Subcutaneous abdominal adipose tissue (tissue), 5 donors: Measurements from ENCODE around the gene RNF112.
"Not testable (repeated sequence)": the region's sequence is repeated elsewhere in the genome, so short reads cannot be mapped to it uniquely, and the experiment has no call there.

Experiments used
- H3K27ac ChIP-seq: one replicate; pipeline ENCODE4 v1.7.0; 2013; ENCODE audit warnings: low read depth, mild to moderate bottlenecking, inconsistent platforms, low read length, moderate library complexity
- H3K27me3 ChIP-seq, 5 donors: one replicate each; pipeline ENCODE4 v1.7.0; 2013; ENCODE audit warnings: low read length in 5 of 5, inconsistent platforms in 1 of 5; ENCODE audit not compliant: control insufficient read depth in 5 of 5, insufficient read depth in 4 of 5
- H3K36me3 ChIP-seq, 5 donors: one replicate each; pipeline ENCODE4 v1.7.0; 2013; ENCODE audit warnings: low read length in 5 of 5; ENCODE audit not compliant: control insufficient read depth in 5 of 5, insufficient read depth in 5 of 5
- H3K4me1 ChIP-seq, 5 donors: one replicate each; pipeline ENCODE4 v1.7.0; 2013; ENCODE audit warnings: low read length in 5 of 5, mild to moderate bottlenecking in 3 of 5, moderate library complexity in 1 of 5; ENCODE audit not compliant: control insufficient read depth in 5 of 5, insufficient read depth in 5 of 5
- H3K4me3 ChIP-seq, 5 donors: one replicate each; pipeline ENCODE4 v1.7.0; 2013; ENCODE audit warnings: low read length in 5 of 5, low read depth in 1 of 5
- H3K9ac ChIP-seq, 5 donors: one replicate each; pipeline ENCODE4 v1.7.0; 2013; ENCODE audit warnings: low read length in 5 of 5, mild to moderate bottlenecking in 4 of 5, moderate library complexity in 3 of 5
- H3K9me3 ChIP-seq, 5 donors: one replicate each; pipeline ENCODE4 v1.7.0; 2013; ENCODE audit warnings: low read length in 5 of 5; ENCODE audit not compliant: control insufficient read depth in 5 of 5
- donor health status: healthy.
- donor health status: healthy.
- donor health status: healthy.
- donor health status: healthy.
- donor health status: healthy.

Gene RNF112

DNA sequence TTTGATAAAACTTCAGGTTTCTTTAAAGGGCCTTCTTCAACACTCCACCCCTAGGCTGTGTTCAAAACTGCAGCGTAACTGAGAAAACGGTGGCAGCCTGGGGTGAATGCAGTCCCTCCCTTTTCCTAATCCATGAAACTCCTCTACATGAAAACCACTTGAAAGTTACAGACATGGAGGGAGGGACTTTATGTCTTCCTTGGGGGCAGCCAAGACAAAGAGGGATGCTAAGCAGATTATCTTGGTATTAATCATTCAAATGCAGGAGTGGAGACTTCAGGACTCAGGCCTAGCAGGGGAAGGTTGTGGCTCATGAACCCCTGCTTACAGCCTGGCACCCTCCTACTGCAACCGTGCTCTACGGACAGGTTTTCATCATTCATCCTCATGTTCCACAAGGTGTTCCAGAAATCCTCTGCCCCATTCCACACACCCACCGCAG is 46.8 kb downstream of the RNF112 start:
- Histone ChIP-seq H3K36me3 (no peaks in the 10 kb centered on the region), H3K4me1 (peaks cover 0 to 19% (median 13%) of the 10 kb centered on the region in 5 donors), H3K27me3 (no peaks in the 10 kb centered on the region), H3K9me3 (no peaks in the 10 kb centered on the region), H3K27ac (no peak overlapping the region), H3K9ac (no peak overlapping the region), H3K4me3 (no peak overlapping the region)

DNA sequence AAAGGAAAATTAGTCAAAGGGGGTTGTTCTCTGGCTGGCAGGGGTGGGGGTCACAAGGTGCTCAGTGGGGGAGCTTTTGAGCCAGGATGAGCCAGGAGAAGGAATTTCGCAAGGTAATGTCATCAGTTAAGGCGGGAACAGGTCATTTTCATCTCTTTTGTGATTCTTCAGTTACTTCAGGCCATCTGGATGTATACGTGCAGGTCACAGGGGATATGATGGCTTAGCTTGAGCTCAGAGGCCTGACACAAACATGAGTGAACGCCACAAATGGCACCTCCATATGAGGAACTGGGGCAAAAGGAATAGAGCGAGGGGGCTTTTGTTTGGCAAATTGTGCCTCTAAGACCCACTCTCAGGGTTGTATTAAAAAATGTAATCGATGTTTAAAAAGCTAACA is 47.4 kb downstream of the RNF112 start:
- H3K9me3 ChIP-seq, H3K36me3 ChIP-seq, H3K4me3 ChIP-seq, H3K9ac ChIP-seq, H3K27me3 ChIP-seq, H3K27ac ChIP-seq: not testable (repeated sequence)
- H3K4me1 ChIP-seq = peaks cover 0 to 25% (median 19%) of the 10 kb centered on the region in 5 donors

DNA sequence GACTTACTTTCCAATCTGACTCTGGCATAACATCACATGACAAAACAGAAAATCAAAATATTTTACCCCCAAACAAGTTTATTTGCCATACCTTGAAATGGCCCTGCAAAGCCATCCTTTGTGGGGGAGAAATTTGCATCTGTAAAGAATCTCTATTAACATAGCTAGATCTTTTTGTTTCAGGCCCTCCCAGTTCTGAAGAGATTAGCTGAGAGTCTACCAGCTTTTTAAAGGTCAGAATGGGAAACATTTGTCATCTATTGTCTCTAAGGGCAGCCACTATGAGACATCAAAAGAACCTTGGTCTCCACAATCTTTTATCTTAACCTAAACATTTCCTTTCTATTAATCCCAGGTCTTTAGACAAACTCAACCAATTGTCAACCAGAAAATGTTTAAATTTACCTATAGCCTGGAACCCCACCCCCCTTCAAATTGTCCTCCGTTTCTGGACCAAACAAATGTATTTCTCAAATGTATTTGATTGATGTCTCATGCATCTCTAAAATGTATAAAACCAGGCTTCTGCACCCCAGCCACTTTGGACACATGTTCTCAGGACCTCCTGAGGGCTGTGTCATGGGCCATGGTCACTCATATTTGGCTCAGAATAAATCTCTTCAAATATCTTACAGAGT is 48.1 kb downstream of the RNF112 start:
- not testable (repeated sequence) for H3K27me3 ChIP-seq, H3K9me3 ChIP-seq, H3K9ac ChIP-seq, H3K4me3 ChIP-seq, H3K27ac ChIP-seq, H3K36me3 ChIP-seq
- peaks cover 0 to 31% (median 24%) of the 10 kb centered on the region in 5 donors for H3K4me1 ChIP-seq

DNA sequence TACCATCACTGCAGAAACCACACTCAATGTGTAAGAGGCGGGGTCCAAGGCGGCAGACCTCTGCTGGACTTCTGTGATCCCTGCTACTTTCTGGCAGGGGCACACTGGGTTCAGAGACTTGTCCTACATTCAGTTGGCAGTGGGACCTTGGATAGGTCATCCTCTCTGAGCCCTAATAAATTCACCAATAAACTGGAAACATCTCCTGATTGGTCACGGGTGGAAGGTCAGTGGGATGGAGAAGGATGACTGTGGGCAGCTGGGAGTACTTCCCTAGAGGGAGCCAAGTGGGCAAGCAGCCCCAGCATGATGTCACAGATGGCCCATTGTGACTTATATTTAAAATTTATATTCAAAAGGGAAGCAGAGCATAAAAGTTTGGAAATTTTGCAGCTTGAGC is 49.7 kb downstream of the RNF112 start:
- Histone ChIP-seq H3K9ac (no peak overlapping the region), H3K4me3 (no peak overlapping the region), H3K36me3 (no peaks in the 10 kb centered on the region), H3K4me1 (peaks cover 2 to 44% (median 32%) of the 10 kb centered on the region in 5 donors), H3K27me3 (peaks cover 0 to 4% (median 0%) of the 10 kb centered on the region in 5 donors), H3K27ac (no peak overlapping the region), H3K9me3 (no peaks in the 10 kb centered on the region)

DNA sequence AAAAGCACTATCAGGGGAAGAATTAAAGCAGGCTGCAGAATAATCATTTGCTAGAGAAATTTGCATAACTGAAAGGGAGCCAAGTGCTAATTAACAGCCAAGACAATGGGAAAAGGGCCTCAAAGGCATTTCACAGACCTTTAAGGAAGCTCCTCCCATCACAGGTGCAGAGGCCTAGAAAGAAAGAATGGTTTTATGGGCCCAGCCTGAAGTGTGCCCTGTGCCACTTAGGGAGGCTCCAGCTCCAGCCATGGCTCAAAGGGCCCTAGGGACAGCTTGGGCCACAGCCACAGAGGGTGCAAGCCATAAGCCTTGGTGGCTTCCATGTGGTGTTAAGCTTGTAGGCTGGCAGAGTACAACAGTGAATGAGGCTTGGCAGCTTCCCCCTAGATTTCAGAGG is 50.1 kb downstream of the RNF112 start:
- H3K4me3 ChIP-seq = no peak overlapping the region
- peaks cover 2 to 45% (median 32%) of the 10 kb centered on the region in 5 donors for H3K4me1 ChIP-seq
- no peaks in the 10 kb centered on the region for H3K36me3 ChIP-seq
- H3K27ac ChIP-seq = no peak overlapping the region
- no peaks in the 10 kb centered on the region for H3K9me3 ChIP-seq
- H3K9ac ChIP-seq = no peak overlapping the region
- peaks cover 0 to 4% (median 0%) of the 10 kb centered on the region in 5 donors for H3K27me3 ChIP-seq

DNA sequence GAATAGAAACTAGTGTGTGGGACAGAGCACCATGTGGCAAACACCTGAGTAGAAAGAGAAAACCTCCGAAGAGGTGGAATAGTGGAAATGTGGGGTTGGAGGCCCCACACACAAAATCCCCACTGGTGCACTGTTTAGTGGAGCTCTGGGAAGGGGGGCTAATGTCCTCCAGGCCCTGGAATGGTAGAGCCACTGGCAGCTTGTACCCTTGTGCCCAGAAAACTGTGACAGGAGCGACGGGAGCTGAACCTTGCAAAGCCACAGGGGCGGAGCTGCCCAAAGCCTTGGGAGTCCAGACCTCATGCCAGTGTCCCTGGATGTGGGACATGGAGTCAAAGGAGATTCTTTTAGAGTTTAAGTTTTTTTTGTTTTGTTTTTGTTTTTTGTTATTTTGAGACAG is 50.6 kb downstream of the RNF112 start:
- Histone ChIP-seq H3K9ac (no peak overlapping the region), H3K4me3 (no peak overlapping the region), H3K9me3 (no peaks in the 10 kb centered on the region), H3K36me3 (no peaks in the 10 kb centered on the region), H3K27ac (no peak overlapping the region), H3K4me1 (peaks cover 2 to 45% (median 32%) of the 10 kb centered on the region in 5 donors), H3K27me3 (peaks cover 0 to 4% (median 0%) of the 10 kb centered on the region in 5 donors)

DNA sequence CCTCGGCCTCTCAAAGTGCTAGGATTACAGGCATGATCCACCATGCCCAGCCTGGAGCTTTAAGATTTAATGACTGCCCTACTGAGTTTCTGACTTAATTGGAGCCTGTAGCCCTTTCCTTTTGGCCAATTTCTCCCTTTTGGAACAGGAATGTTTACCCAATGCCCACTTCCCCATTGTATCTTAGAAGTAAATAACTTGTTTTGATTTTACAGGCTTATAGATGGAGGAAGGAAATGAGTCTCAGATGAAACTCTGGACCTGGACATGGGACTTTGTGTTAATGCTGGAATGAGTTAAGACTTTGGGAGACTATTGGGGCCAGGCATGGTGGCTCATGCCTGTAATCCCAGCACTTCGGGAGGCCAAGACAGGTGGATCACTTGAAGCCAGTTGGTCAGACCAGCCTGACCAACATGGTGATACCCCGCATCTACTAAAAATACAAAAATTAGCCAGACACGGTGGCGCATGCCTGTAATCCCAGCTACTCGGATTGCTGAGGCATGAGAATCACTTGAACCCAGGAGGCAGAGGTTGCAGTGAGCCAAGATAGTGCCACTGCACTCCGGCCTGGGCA is 51.5 kb downstream of the RNF112 start:
- not testable (repeated sequence) for H3K9me3 ChIP-seq, H3K9ac ChIP-seq, H3K36me3 ChIP-seq, H3K4me3 ChIP-seq, H3K27me3 ChIP-seq, H3K27ac ChIP-seq
- H3K4me1 ChIP-seq = peaks cover 2 to 45% (median 32%) of the 10 kb centered on the region in 5 donors

DNA sequence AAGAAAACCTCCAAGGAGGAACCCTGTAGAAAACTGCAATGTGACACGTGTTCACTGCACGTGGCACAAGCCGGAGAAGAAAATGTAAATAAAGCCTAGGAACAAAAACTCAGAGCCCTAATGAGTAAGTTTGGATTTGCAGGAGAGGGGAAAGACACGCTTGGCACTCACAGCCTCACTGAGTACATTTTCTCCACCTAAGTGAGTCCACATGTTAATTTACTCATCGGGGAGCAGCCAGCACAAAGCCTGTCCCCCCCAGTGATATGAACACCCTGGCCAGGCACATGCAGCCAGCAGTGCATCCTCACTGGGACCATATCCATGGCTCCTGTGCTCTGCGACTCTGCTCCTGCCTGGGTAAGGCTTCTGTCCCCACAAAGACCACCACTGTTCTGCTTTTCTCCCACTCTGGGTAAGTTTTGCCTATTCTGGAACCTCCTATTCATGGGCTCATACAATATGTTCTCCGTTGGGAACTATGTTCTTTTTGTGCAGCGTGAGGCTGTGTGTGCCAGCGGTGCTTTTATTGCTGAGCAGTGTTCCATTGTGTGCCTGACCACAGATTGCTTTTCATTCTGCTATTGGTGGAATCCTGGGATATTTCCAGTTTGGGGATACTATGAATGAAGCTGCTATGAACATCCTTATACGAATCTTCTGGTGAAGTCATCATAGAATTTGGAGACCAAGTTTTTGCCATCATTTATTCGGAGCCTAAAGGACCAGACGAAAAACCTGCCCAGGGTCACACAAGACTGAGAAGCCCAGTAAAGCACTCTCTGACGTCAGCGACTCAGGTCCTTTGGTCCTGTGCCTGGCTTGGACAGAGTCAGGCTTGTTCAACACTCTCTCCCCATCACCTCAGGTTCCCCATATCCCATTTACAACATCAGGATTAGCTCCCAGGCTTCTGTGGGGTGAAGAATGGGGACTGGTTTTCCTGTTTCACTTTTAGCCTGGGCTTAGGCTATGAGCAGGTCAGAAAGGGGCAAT is 53.3 kb downstream of the RNF112 start:
- Histone ChIP-seq H3K4me3 (peak overlapping the region in 4 of 5 donors; percentile 31 to 53 (median 44)), H3K27ac (peak overlapping the region; percentile 35), H3K9ac (peak overlapping the region in 2 of 5 donors; percentile 35 to 53), H3K4me1 (peaks cover 2 to 45% (median 32%) of the 10 kb centered on the region in 5 donors), H3K36me3 (no peaks in the 10 kb centered on the region), H3K27me3 (peaks cover 0 to 4% (median 0%) of the 10 kb centered on the region in 5 donors), H3K9me3 (no peaks in the 10 kb centered on the region)
